Heart left ventricle (tissue), 13 donors: Measurements from ENCODE around the gene EIF4G3.

Source experiments
- CTCF ChIP-seq, 12 donors: fragments of 200-600 bp; sonication (generic) in 4 of 12; IDR thresholded peaks; one replicate each; pipeline versions ENCODE4 v1.5.0 to v1.8.0; 2018 to 2022; ENCODE audit warnings: antibody characterized with exemption in 12 of 12, mild to moderate bottlenecking in 5 of 12
- POLR2A ChIP-seq, 2 donors: fragments of 450-650 bp; IDR thresholded peaks; one replicate each; pipeline ENCODE4 v1.6.1; 2017; ENCODE audit warnings: antibody characterized with exemption in 2 of 2, mild to moderate bottlenecking in 2 of 2, moderate library complexity in 2 of 2
- donor health status: ischemic (EF 13 %, LVEDD 7.1; RV severe dilation, severe dysfunction).
- donor health status: DM: no; HTN: yes; CAD: no.
- donor health status: DM: no; HTN: no; CAD: no.
- donor health status: ischemic (EF 25% LVEDD 6.9; RV normal size, moderate dysfunction).
- donor health status: ischemic (EF 25% LVEDD 5.7; RV mildly dilated, moderate dysfunction).
- donor health status: ischemic (EF 35%, LVEDD 5.7; RV mildly dilated, moderate dysfunction).
- donor health status: nonischemic (EF 11% LVEDD 7.7; RV severe dilation, severe dysfunction).
- donor health status: DM: yes; HTN: yes; CAD: no.
- donor health status: PGD.
- donor health status: ischemic (EF 29% LVEDD 5.4; RV normal size, mild dysfunction).
- donor health status: nonischemic (EF 23%, LVEDD 6.1; RV moderate dilation, normal function).

- TF ChIP-seq CTCF (IDR thresholded peaks at IDR 0.05) (no peak), POLR2A (IDR thresholded peaks at IDR 0.05) (no peak)
Observed at GRCh38 chr1:20790785-20791184, 385.9 kb downstream of the EIF4G3 start.
